Type B pancreatic cell (in vitro differentiated cells): ENCODE results near the gene PRG2. TPM values are rescaled to one million over a fixed set of nuclear protein-coding genes. Genes with fewer than 3 reads are reported as not detected.

Experiments used
- DNase-seq: peaks from one replicate; pipeline ENCODE4 v3.0.0; 2021; ENCODE audit warnings: mixed read lengths; ENCODE audit not compliant: unreplicated experiment; ENCODE audit errors: extremely low spot score
- H3K27ac Mint-ChIP-seq: 2 replicates; pipeline ENCODE4 v1.8.0; 2021; ENCODE audit warnings: mild to moderate bottlenecking, mixed read lengths
- H3K27me3 Mint-ChIP-seq: 2 replicates; pipeline ENCODE4 v1.8.0; 2021; ENCODE audit warnings: mixed read lengths
- H3K36me3 Mint-ChIP-seq: 2 replicates; pipeline ENCODE4 v1.8.0; 2021; ENCODE audit warnings: mixed read lengths
- H3K4me1 Mint-ChIP-seq: one replicate; pipeline ENCODE4 v1.8.0; 2021; ENCODE audit warnings: mixed read lengths; ENCODE audit not compliant: unreplicated experiment
- H3K4me3 Mint-ChIP-seq: 2 replicates; pipeline ENCODE4 v1.8.0; 2021; ENCODE audit warnings: mild to moderate bottlenecking, mixed read lengths
- H3K9me3 Mint-ChIP-seq: 2 replicates; pipeline ENCODE4 v1.8.0; 2021; ENCODE audit warnings: mixed read lengths
- CTCF ChIP-seq: fragments of 200-600 bp; sonication (generic); conservative IDR thresholded peaks from 2 replicates; pipeline ENCODE4 v1.5.0; 2021; ENCODE audit warnings: antibody characterized with exemption, mild to moderate bottlenecking
- total RNA-seq: library from RNA; stranded (reverse); gene quantifications from 2 replicates; pipeline ENCODE4 v1.2.1, GENCODE V29; 2021; ENCODE audit warnings: low replicate concordance

Gene PRG2
- total RNA-seq, 1 donor from 2014 or later, result not detected

- H3K9me3 Mint-ChIP-seq, result no peaks in the 10 kb centered on the region
- no peak for DNase-seq
- no peaks in the 10 kb centered on the region for H3K36me3 Mint-ChIP-seq
- TF ChIP-seq CTCF, result no peak
- no peak overlapping the region for H3K4me3 Mint-ChIP-seq
- H3K4me1 Mint-ChIP-seq, result peaks cover under 1% of the 10 kb centered on the region
- H3K27ac Mint-ChIP-seq, result no peak overlapping the region
- H3K27me3 Mint-ChIP-seq, result peaks cover 36% of the 10 kb centered on the region
Measured at GRCh38 chr11:57432714-57433163, 42.3 kb upstream of the PRG2 start.

- Mint-ChIP-seq H3K36me3 (no peaks in the 10 kb centered on the region), H3K4me1 (peaks cover 6% of the 10 kb centered on the region), H3K9me3 (no peaks in the 10 kb centered on the region), H3K4me3 (no peak overlapping the region), H3K27me3 (peaks cover 41% of the 10 kb centered on the region), H3K27ac (no peak overlapping the region)
- TF ChIP-seq CTCF, result no peak
- DNase-seq, result no peak
Measured at GRCh38 chr11:57432149-57432561, 41.7 kb upstream of the PRG2 start.

GRCh38 chr11:57430952-57431351 is 40.5 kb upstream of the PRG2 start:
- Mint-ChIP-seq H3K4me3 (no peak overlapping the region), H3K9me3 (no peaks in the 10 kb centered on the region), H3K27me3 (peaks cover 47% of the 10 kb centered on the region), H3K27ac (no peak overlapping the region), H3K4me1 (peaks cover 14% of the 10 kb centered on the region), H3K36me3 (no peaks in the 10 kb centered on the region)
- DNase-seq, result no peak
- no peak for TF ChIP-seq CTCF

- Mint-ChIP-seq H3K9me3 (no peaks in the 10 kb centered on the region), H3K27me3 (peaks cover 43% of the 10 kb centered on the region), H3K36me3 (no peaks in the 10 kb centered on the region), H3K4me1 (peaks cover 17% of the 10 kb centered on the region), H3K27ac (no peak overlapping the region), H3K4me3 (no peak overlapping the region)
- no peak for DNase-seq
- TF ChIP-seq CTCF, result no peak
Measured at GRCh38 chr11:57429946-57430345, 39.5 kb upstream of the PRG2 start.

- no peak for DNase-seq
- H3K4me3 Mint-ChIP-seq, result no peak overlapping the region
- no peak overlapping the region for H3K27ac Mint-ChIP-seq
- H3K27me3 Mint-ChIP-seq, result peaks cover 36% of the 10 kb centered on the region
- no peaks in the 10 kb centered on the region for H3K9me3 Mint-ChIP-seq
- peaks cover 2% of the 10 kb centered on the region for H3K36me3 Mint-ChIP-seq
- no peak for TF ChIP-seq CTCF
- H3K4me1 Mint-ChIP-seq, result peaks cover 18% of the 10 kb centered on the region
Measured at GRCh38 chr11:57428643-57429042, 38.2 kb upstream of the PRG2 start.

GRCh38 chr11:57427727-57428082 is 37.3 kb upstream of the PRG2 start:
- H3K27me3 Mint-ChIP-seq, result peaks cover 36% of the 10 kb centered on the region

More at GRCh38 chr11:57427727-57428082, 37.3 kb upstream of the PRG2 start:
- Mint-ChIP-seq H3K27ac (no peak overlapping the region), H3K36me3 (peaks cover 3% of the 10 kb centered on the region), H3K9me3 (no peaks in the 10 kb centered on the region), H3K4me3 (peak overlapping the region; percentile 87), H3K4me1 (peaks cover 23% of the 10 kb centered on the region)
- no peak for DNase-seq
- TF ChIP-seq CTCF, result no peak
